Trophoblast cell (in vitro differentiated cells and primary cell): ENCODE measurements around the gene TTLL5.
A peak's percentile ranks its signal among the peaks of the same experiment; 100 is the strongest.

ENCODE experiments used
- DNase-seq, 2 donors: peaks; one replicate each; pipeline ENCODE4 v3.0.0-alpha.2; 2016
- H2AFZ ChIP-seq: 2 replicates; pipeline ENCODE4 v1.6.1; 2013; ENCODE audit warnings: low read length, moderate library complexity, mild to moderate bottlenecking; ENCODE audit not compliant: insufficient read depth, poor library complexity
- H2AK5ac ChIP-seq: 2 replicates; pipeline ENCODE4 v1.6.1; 2013; ENCODE audit warnings: mild to moderate bottlenecking, low read length
- H2BK120ac ChIP-seq: 2 replicates; pipeline ENCODE4 v1.6.1; 2013; ENCODE audit warnings: low read length, mild to moderate bottlenecking, moderate library complexity; ENCODE audit not compliant: insufficient read depth, poor library complexity
- H2BK12ac ChIP-seq: 2 replicates; pipeline ENCODE4 v1.6.1; 2013; ENCODE audit warnings: mild to moderate bottlenecking, low read length, moderate library complexity
- H2BK5ac ChIP-seq: 2 replicates; pipeline ENCODE4 v1.6.1; 2013; ENCODE audit warnings: low read length, low read depth, moderate library complexity, mild to moderate bottlenecking; ENCODE audit not compliant: poor library complexity
- H3K14ac ChIP-seq: 2 replicates; pipeline ENCODE4 v1.6.1; 2013; ENCODE audit warnings: mild to moderate bottlenecking, low read length
- H3K18ac ChIP-seq: 2 replicates; pipeline ENCODE4 v1.6.1; 2013; ENCODE audit warnings: mild to moderate bottlenecking, low read length
- H3K23ac ChIP-seq: 2 replicates; pipeline ENCODE4 v1.6.1; 2013; ENCODE audit warnings: low read length
- H3K27ac ChIP-seq: 2 replicates; pipeline ENCODE4 v1.5.1; 2013; ENCODE audit warnings: low read depth, mild to moderate bottlenecking, inconsistent platforms, low read length, moderate library complexity
- H3K27me3 ChIP-seq: 2 replicates; pipeline ENCODE4 v1.6.1; 2013; ENCODE audit warnings: inconsistent platforms, mild to moderate bottlenecking, low read length, moderate library complexity; ENCODE audit not compliant: insufficient read depth
- H3K36me3 ChIP-seq, 2 experiments: 1 replicate in 1 of 2; 2 replicates in 1 of 2; pipeline ENCODE4 v1.6.1; 2013; ENCODE audit warnings: low read length in 2 of 2, mild to moderate bottlenecking in 2 of 2, moderate library complexity in 1 of 2; ENCODE audit not compliant: insufficient read depth in 2 of 2, control insufficient read depth in 1 of 2
- H3K4ac ChIP-seq: 2 replicates; pipeline ENCODE4 v1.6.1; 2013; ENCODE audit warnings: low read depth, mild to moderate bottlenecking, low read length, moderate library complexity
- H3K4me1 ChIP-seq, 2 experiments: 1 replicate in 1 of 2; 2 replicates in 1 of 2; pipeline ENCODE4 v1.6.1; 2013; ENCODE audit warnings: low read length in 2 of 2, mild to moderate bottlenecking in 2 of 2, moderate library complexity in 1 of 2; ENCODE audit not compliant: insufficient read depth in 2 of 2, control insufficient read depth in 1 of 2
- H3K4me2 ChIP-seq: 2 replicates; pipeline ENCODE4 v1.6.1; 2013; ENCODE audit warnings: inconsistent platforms, mild to moderate bottlenecking, low read length, moderate library complexity
- H3K4me3 ChIP-seq: 2 replicates; pipeline ENCODE4 v1.5.1; 2013; ENCODE audit warnings: mild to moderate bottlenecking, low read depth, low read length, inconsistent platforms
- H3K79me1 ChIP-seq: one replicate; pipeline ENCODE4 v1.6.1; 2013; ENCODE audit warnings: low read length
- H3K79me2 ChIP-seq: 2 replicates; pipeline ENCODE4 v1.6.1; 2013; ENCODE audit warnings: low read length, mild to moderate bottlenecking; ENCODE audit not compliant: control insufficient read depth, insufficient read depth, poor library complexity
- H3K9ac ChIP-seq: 2 replicates; pipeline ENCODE4 v1.6.1; 2013; ENCODE audit warnings: mild to moderate bottlenecking, low read length
- H3K9me3 ChIP-seq: 2 replicates; pipeline ENCODE4 v1.6.1; 2013; ENCODE audit warnings: low read depth, mild to moderate bottlenecking, control low read depth, inconsistent platforms, low read length; ENCODE audit not compliant: insufficient read depth
- H4K12ac ChIP-seq: 2 replicates; pipeline ENCODE4 v1.6.1; 2013; ENCODE audit warnings: low read depth, mild to moderate bottlenecking, low read length, moderate library complexity
- H4K8ac ChIP-seq: 2 replicates; pipeline ENCODE4 v1.6.1; 2013; ENCODE audit warnings: low read depth, mild to moderate bottlenecking, low read length, moderate library complexity
- H4K91ac ChIP-seq: one replicate; pipeline ENCODE4 v1.6.1; 2013; ENCODE audit warnings: low read depth, mild to moderate bottlenecking, low read length, moderate library complexity
- WGBS: extraction: QIAGEN DNeasy Blood & Tissue Kit; methylation state at CpG from one replicate; pipeline ENCODE4 v1.1.7; 2013; ENCODE audit warnings: missing lambda C conversion rate; ENCODE audit not compliant: insufficient read length, insufficient coverage; ENCODE audit errors: extremely low coverage; 5-methylcytosine and 5-hydroxymethylcytosine counted together

The TTLL5 gene

GRCh38 chr14:75727124-75727523, 66.1 kb downstream of the TTLL5 start:
- H2BK12ac ChIP-seq, result no peak overlapping the region
- no peak overlapping the region for H3K9ac ChIP-seq
- H3K4me2 ChIP-seq, result no peak overlapping the region
- no peaks in the 10 kb centered on the region for H3K79me2 ChIP-seq
- H3K79me1 ChIP-seq, result peaks cover 5% of the 10 kb centered on the region
- no peak overlapping the region for H3K18ac ChIP-seq
- H3K36me3 ChIP-seq, result peaks cover 0 to 8% of the 10 kb centered on the region in 2 experiments
- no peaks in the 10 kb centered on the region for H3K9me3 ChIP-seq
- H2BK120ac ChIP-seq, result no peak overlapping the region
- no peak overlapping the region for H3K4ac ChIP-seq
- no peak overlapping the region for H4K8ac ChIP-seq
- H4K91ac ChIP-seq, result no peak overlapping the region
- H3K27me3 ChIP-seq, result no peaks in the 10 kb centered on the region
- no peak overlapping the region for H2AK5ac ChIP-seq
- H2BK5ac ChIP-seq, result no peak overlapping the region
- no peak overlapping the region for H3K27ac ChIP-seq
- no peak overlapping the region for H3K4me3 ChIP-seq
- H2AFZ ChIP-seq, result no peak overlapping the region
- no peak overlapping the region for H3K23ac ChIP-seq
- H3K14ac ChIP-seq, result no peak overlapping the region
- peaks cover 3 to 4% of the 10 kb centered on the region in 2 experiments for H3K4me1 ChIP-seq
- no peak for DNase-seq
- WGBS, result no CpG with 5 or more reads among the region's 3 CpGs
- H4K12ac ChIP-seq, result no peak overlapping the region

GRCh38 chr14:75732888-75733287, 71.8 kb downstream of the TTLL5 start:
- no peak overlapping the region for H3K4ac ChIP-seq
- no peak overlapping the region for H2BK120ac ChIP-seq
- H3K9ac ChIP-seq, result no peak overlapping the region
- no peak overlapping the region for H4K91ac ChIP-seq
- H3K27me3 ChIP-seq, result no peaks in the 10 kb centered on the region
- no peak overlapping the region for H4K8ac ChIP-seq
- no peak overlapping the region for H2BK12ac ChIP-seq
- no peaks in the 10 kb centered on the region for H3K79me1 ChIP-seq
- H3K4me1 ChIP-seq, result no peaks in the 10 kb centered on the region
- peaks cover 2 to 10% of the 10 kb centered on the region in 2 experiments for H3K36me3 ChIP-seq
- DNase-seq, result no peak
- no peak overlapping the region for H2AK5ac ChIP-seq
- H3K18ac ChIP-seq, result no peak overlapping the region
- WGBS, result no CpG with 5 or more reads among the region's 3 CpGs
- H2BK5ac ChIP-seq, result no peak overlapping the region
- H3K27ac ChIP-seq, result no peak overlapping the region
- no peak overlapping the region for H4K12ac ChIP-seq
- no peak overlapping the region for H3K4me3 ChIP-seq
- no peaks in the 10 kb centered on the region for H3K79me2 ChIP-seq
- no peak overlapping the region for H3K4me2 ChIP-seq
- no peaks in the 10 kb centered on the region for H3K9me3 ChIP-seq
- H3K23ac ChIP-seq, result no peak overlapping the region
- no peak overlapping the region for H2AFZ ChIP-seq
- no peak overlapping the region for H3K14ac ChIP-seq

GRCh38 chr14:75734854-75735253, 73.8 kb downstream of the TTLL5 start:
- Histone ChIP-seq H2AFZ (no peak overlapping the region), H3K79me2 (no peaks in the 10 kb centered on the region), H2BK12ac (no peak overlapping the region), H2BK120ac (peak overlapping the region; percentile 80), H3K9me3 (no peaks in the 10 kb centered on the region), H2AK5ac (no peak overlapping the region), H3K4me3 (no peak overlapping the region), H3K4me1 (no peaks in the 10 kb centered on the region), H3K27ac (no peak overlapping the region), H4K8ac (peak overlapping the region; percentile 28), H3K14ac (no peak overlapping the region), H3K18ac (peak overlapping the region; percentile 75), H3K9ac (no peak overlapping the region), H3K79me1 (no peaks in the 10 kb centered on the region), H2BK5ac (no peak overlapping the region), H3K23ac (no peak overlapping the region), H3K4ac (no peak overlapping the region), H3K27me3 (no peaks in the 10 kb centered on the region), H3K36me3 (peaks cover 4 to 10% of the 10 kb centered on the region in 2 experiments), H3K4me2 (no peak overlapping the region), H4K91ac (no peak overlapping the region), H4K12ac (no peak overlapping the region)
- no CpG with 5 or more reads among the region's 3 CpGs for WGBS
- no peak for DNase-seq

- H3K14ac ChIP-seq, result no peak overlapping the region
- H3K79me1 ChIP-seq, result no peaks in the 10 kb centered on the region
- no peak overlapping the region for H3K27ac ChIP-seq
- no peak overlapping the region for H3K4ac ChIP-seq
- H3K18ac ChIP-seq, result no peak overlapping the region
- no peak overlapping the region for H2BK5ac ChIP-seq
- H3K27me3 ChIP-seq, result no peaks in the 10 kb centered on the region
- no peak overlapping the region for H2BK12ac ChIP-seq
- H3K9me3 ChIP-seq, result no peaks in the 10 kb centered on the region
- no peak overlapping the region for H3K4me2 ChIP-seq
- no peak overlapping the region for H2AK5ac ChIP-seq
- H3K79me2 ChIP-seq, result no peaks in the 10 kb centered on the region
- no peak overlapping the region for H2AFZ ChIP-seq
- no peak for DNase-seq
- no peak overlapping the region for H4K8ac ChIP-seq
- no peak overlapping the region for H4K91ac ChIP-seq
- no peak overlapping the region for H2BK120ac ChIP-seq
- no peaks in the 10 kb centered on the region for H3K4me1 ChIP-seq
- no peak overlapping the region for H4K12ac ChIP-seq
- no peak overlapping the region for H3K23ac ChIP-seq
- H3K4me3 ChIP-seq, result no peak overlapping the region
- peaks cover 4 to 10% of the 10 kb centered on the region in 2 experiments for H3K36me3 ChIP-seq
- no peak overlapping the region for H3K9ac ChIP-seq
These were observed 75.9 kb downstream of the TTLL5 start for GRCh38 chr14:75736845-75737485.
